DOHH2 (cell line): ENCODE measurements around the gene LIG4.

ENCODE experiments used
- H3F3A ChIP-seq: fragments of 200-600 bp; sonication (generic), shearing (Covaris generic); 2 replicates; pipeline ENCODE4 v1.6.0; 2016; ENCODE audit warnings: antibody characterized with exemption, mild to moderate bottlenecking; ENCODE audit not compliant: control insufficient read depth, insufficient read depth
- H3K27ac ChIP-seq: fragments of 200-600 bp; sonication (generic); 2 replicates; pipeline ENCODE4 v1.5.1; 2014; ENCODE audit warnings: low read depth, mild to moderate bottlenecking, low read length, moderate library complexity
- H3K27me3 ChIP-seq: fragments of 200-600 bp; sonication (generic); 2 replicates; pipeline ENCODE4 v1.6.1; 2014; ENCODE audit warnings: mild to moderate bottlenecking, low read length, mixed read lengths; ENCODE audit not compliant: control insufficient read depth
- H3K36me3 ChIP-seq: fragments of 200-600 bp; sonication (generic); 2 replicates; pipeline ENCODE4 v1.6.1; 2014; ENCODE audit warnings: mild to moderate bottlenecking, low read length, moderate library complexity, mixed read lengths; ENCODE audit not compliant: control insufficient read depth
- H3K4me1 ChIP-seq: fragments of 200-600 bp; sonication (generic); 2 replicates; pipeline ENCODE4 v1.6.1; 2014; ENCODE audit warnings: mild to moderate bottlenecking, low read length, mixed read lengths; ENCODE audit not compliant: control insufficient read depth
- H3K4me2 ChIP-seq: fragments of 200-600 bp; sonication (generic); 2 replicates; pipeline ENCODE4 v1.6.0; 2014; ENCODE audit warnings: mild to moderate bottlenecking, low read length, moderate library complexity
- H3K4me3 ChIP-seq: fragments of 200-600 bp; sonication (generic); 2 replicates; pipeline ENCODE4 v1.5.1; 2014; ENCODE audit warnings: mild to moderate bottlenecking, low read length, mixed read lengths
- H3K79me2 ChIP-seq: fragments of 200-600 bp; sonication (generic); 2 replicates; pipeline ENCODE4 v1.6.1; 2014; ENCODE audit warnings: mild to moderate bottlenecking, low read length, mixed read lengths; ENCODE audit not compliant: control insufficient read depth
- H3K9me2 ChIP-seq: fragments of 200-600 bp; sonication (generic); replicated peaks from 2 replicates; pipeline ENCODE4 v1.6.1; 2014; ENCODE audit warnings: mild to moderate bottlenecking, low read length, mixed read lengths; ENCODE audit not compliant: control insufficient read depth
- H3K9me3 ChIP-seq: fragments of 200-600 bp; sonication (generic); 2 replicates; pipeline ENCODE4 v1.6.1; 2014; ENCODE audit warnings: antibody characterized with exemption, low read length, mixed read lengths; ENCODE audit not compliant: control insufficient read depth, insufficient read depth
- H4K20me1 ChIP-seq: fragments of 200-600 bp; sonication (generic); 2 replicates; pipeline ENCODE4 v1.6.0; 2014; ENCODE audit warnings: low read depth, mild to moderate bottlenecking, antibody characterized with exemption, low read length, moderate library complexity; ENCODE audit not compliant: control insufficient read depth, insufficient read depth
- EZH2phosphoT487 ChIP-seq: fragments of 200-600 bp; sonication (generic); IDR thresholded peaks from 2 replicates; pipeline ENCODE4 v1.6.1; 2017; ENCODE audit warnings: borderline replicate concordance, mild to moderate bottlenecking, antibody characterized with exemption, low read length, moderate library complexity, mixed read lengths
- TF ChIP-seq, protein P1 (sequence below): fragments of 200-600 bp; sonication (generic); IDR thresholded peaks from one replicate; pipeline ENCODE4 v1.5.1; 2014; ENCODE audit warnings: antibody characterized with exemption, mild to moderate bottlenecking, low read depth, low read length; ENCODE audit not compliant: poor library complexity, severe bottlenecking

The LIG4 gene

DNA sequence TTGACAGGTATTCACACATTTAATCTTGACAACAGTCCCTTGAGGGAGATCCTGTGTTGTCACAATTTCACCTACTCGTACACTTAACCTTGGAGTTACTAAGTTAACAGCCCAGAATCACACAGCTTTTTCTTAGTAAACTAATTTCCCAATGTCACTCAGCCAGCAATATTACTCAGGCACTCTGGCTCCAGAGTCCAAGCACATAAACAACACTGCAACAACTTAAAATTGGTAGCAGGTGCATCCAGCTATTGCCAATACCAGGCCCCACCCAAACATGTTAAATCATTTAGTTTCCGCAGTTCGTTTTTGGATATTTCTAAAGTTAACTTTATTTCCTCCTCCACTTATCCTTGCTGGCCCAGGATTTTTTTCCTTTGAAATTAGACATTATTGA, 32.7 kb downstream of the LIG4 start:
- H3K9me2 ChIP-seq: no peaks in the 10 kb centered on the region
- TF ChIP-seq, protein P1, sequence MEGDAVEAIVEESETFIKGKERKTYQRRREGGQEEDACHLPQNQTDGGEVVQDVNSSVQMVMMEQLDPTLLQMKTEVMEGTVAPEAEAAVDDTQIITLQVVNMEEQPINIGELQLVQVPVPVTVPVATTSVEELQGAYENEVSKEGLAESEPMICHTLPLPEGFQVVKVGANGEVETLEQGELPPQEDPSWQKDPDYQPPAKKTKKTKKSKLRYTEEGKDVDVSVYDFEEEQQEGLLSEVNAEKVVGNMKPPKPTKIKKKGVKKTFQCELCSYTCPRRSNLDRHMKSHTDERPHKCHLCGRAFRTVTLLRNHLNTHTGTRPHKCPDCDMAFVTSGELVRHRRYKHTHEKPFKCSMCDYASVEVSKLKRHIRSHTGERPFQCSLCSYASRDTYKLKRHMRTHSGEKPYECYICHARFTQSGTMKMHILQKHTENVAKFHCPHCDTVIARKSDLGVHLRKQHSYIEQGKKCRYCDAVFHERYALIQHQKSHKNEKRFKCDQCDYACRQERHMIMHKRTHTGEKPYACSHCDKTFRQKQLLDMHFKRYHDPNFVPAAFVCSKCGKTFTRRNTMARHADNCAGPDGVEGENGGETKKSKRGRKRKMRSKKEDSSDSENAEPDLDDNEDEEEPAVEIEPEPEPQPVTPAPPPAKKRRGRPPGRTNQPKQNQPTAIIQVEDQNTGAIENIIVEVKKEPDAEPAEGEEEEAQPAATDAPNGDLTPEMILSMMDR: no peak
- no peak for TF ChIP-seq EZH2phosphoT487
- H3K4me3 ChIP-seq: no peak overlapping the region
- H3F3A ChIP-seq: no peaks in the 10 kb centered on the region
- H3K27ac ChIP-seq: no peak overlapping the region
- no peaks in the 10 kb centered on the region for H4K20me1 ChIP-seq
- no peak overlapping the region for H3K4me2 ChIP-seq
- no peaks in the 10 kb centered on the region for H3K27me3 ChIP-seq
- peaks cover 3% of the 10 kb centered on the region; the same call in 1 of the 2 replicates for H3K4me1 ChIP-seq
- no peaks in the 10 kb centered on the region for H3K9me3 ChIP-seq
- H3K36me3 ChIP-seq: no peaks in the 10 kb centered on the region
- no peaks in the 10 kb centered on the region for H3K79me2 ChIP-seq

DNA sequence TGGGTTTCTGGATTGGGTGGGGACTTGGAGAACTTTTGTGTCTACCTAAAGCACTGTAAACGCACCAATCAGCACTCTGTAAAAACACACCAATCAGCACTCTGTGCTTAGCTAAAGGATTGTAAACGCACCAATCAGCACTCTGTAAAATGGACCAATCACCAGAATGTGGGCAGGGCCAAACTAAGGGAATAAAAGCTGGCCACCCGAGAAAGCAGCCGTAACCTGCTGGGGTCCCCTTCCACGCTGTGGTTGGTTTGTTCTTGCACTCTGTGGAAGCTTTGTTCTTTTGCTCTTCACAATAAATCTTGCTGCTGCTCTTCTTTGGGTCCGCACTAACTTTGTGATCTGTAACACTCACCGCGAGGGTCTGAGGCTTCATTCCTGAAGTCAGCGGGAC, 37.3 kb downstream of the LIG4 start:
- no peaks in the 10 kb centered on the region for H3K9me3 ChIP-seq
- H3F3A ChIP-seq: no peaks in the 10 kb centered on the region
- no peak overlapping the region for H3K4me2 ChIP-seq
- H3K4me1 ChIP-seq: peaks cover 5% of the 10 kb centered on the region
- H4K20me1 ChIP-seq: no peaks in the 10 kb centered on the region
- H3K4me3 ChIP-seq: no peak overlapping the region
- no peaks in the 10 kb centered on the region for H3K79me2 ChIP-seq
- no peaks in the 10 kb centered on the region for H3K27me3 ChIP-seq
- H3K9me2 ChIP-seq: no peaks in the 10 kb centered on the region
- no peak for TF ChIP-seq EZH2phosphoT487
- TF ChIP-seq, protein P1: no peak
- H3K27ac ChIP-seq: no peak overlapping the region
- no peaks in the 10 kb centered on the region for H3K36me3 ChIP-seq

DNA sequence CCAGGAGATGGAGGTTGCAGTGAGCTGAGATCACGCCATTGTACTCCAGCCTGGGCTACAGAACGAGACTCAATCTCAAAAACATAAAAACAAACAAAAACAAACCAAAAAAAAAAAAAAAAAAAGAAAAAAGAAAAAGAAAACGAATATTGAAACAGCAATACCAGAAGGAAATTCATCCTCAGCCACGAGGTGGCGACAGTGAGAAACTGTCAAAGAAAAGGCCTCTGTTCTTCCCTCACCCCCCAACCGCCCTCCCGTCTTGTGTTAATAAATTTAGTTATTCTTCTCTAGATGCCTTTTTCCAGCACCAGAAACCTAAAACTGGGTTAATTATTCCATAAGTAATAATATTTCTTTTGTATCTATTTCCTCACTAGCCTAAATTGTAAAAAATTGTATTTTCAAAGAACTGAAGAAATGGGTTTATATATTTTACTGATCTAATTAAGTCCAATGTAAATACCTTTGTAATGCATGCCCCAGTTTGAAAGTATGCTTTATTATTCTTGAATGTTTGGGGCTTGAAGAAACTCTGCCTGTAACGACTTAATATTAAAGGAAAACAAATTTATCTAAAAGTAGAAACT, 38.6 kb downstream of the LIG4 start:
- TF ChIP-seq EZH2phosphoT487: no peak
- TF ChIP-seq, protein P1: peak; percentile 65

More for the DNA sequence above, 38.6 kb downstream of the LIG4 start:
- H3K36me3 ChIP-seq: no peaks in the 10 kb centered on the region
- H3K79me2 ChIP-seq: no peaks in the 10 kb centered on the region
- H3K4me1 ChIP-seq: peaks cover 5% of the 10 kb centered on the region
- no peaks in the 10 kb centered on the region for H4K20me1 ChIP-seq
- H3F3A ChIP-seq: no peaks in the 10 kb centered on the region
- no peak overlapping the region for H3K27ac ChIP-seq
- no peak overlapping the region for H3K4me3 ChIP-seq
- H3K27me3 ChIP-seq: no peaks in the 10 kb centered on the region
- no peaks in the 10 kb centered on the region for H3K9me2 ChIP-seq
- H3K9me3 ChIP-seq: no peaks in the 10 kb centered on the region
- no peak overlapping the region for H3K4me2 ChIP-seq
